HepG2 (cell line): ENCODE measurements around the gene UBTD2. TPM values are rescaled to one million over a fixed set of nuclear protein-coding genes. Genes with fewer than 3 reads are reported as not detected.

Experiments
- ATAC-seq: fragments of 200-7000 bp; cut with Tn5 transposase; 3 replicates; pipeline ENCODE4 v1.9.1; 2020; ENCODE audit warnings: mild to moderate bottlenecking, moderate library complexity
- BruUV-seq: library from RNA; stranded (reverse); fragments of 400-500 nt; replicated peaks from 2 replicates; lab custom pipeline; 2021; lab: Mats Ljungman, UMichigan
- CTCF ChIA-PET: fragments of 300-600 bp; formaldehyde crosslinking; extraction: SDS; loops from one replicate; lab custom pipeline; 2021; ENCODE audit warnings: low total read pairs, inconsistent platforms, low intra/inter-chr PET ratio; lab: Yijun Ruan, JAX
- POLR2A ChIA-PET: fragments of 350-600 bp; sonication (Branson Sonifier 250); formaldehyde crosslinking; loops from one replicate; lab custom pipeline; 2020; ENCODE audit warnings: antibody characterized with exemption, inconsistent platforms; lab: Yijun Ruan, JAX
- DNase-seq: peaks from one replicate; pipeline ENCODE4 v3.0.0-alpha.2; 2015; ENCODE audit warnings: low spot score
- FAIRE-seq: peaks from 3 replicates; lab custom pipeline; 2011; peaks lifted over from hg19 to GRCh38; lab: Jason Lieb, UNC
- H2AFZ ChIP-seq: one replicate; pipeline ENCODE4 v1.6.1; 2011; ENCODE audit warnings: low read length, inconsistent platforms
- H3K27ac ChIP-seq: fragments of 300-600 bp; 3 replicates; pipeline ENCODE4 v1.8.0; 2011; ENCODE audit warnings: mixed run types, mild to moderate bottlenecking, mixed read lengths, low read length, inconsistent platforms; ENCODE audit not compliant: insufficient read depth; ENCODE audit errors: extremely low read length
- H3K27me3 ChIP-seq, 2 experiments: fragments of 200-600 bp in 1 of 2; 2 replicates in 1 of 2; 3 replicates in 1 of 2; pipeline versions ENCODE4 v1.6.0 to v1.8.0; 2011; ENCODE audit warnings: low read length in 2 of 2, mild to moderate bottlenecking in 2 of 2, moderate library complexity in 2 of 2, inconsistent platforms in 1 of 2; ENCODE audit not compliant: insufficient read depth in 2 of 2, control insufficient read depth in 1 of 2
- H3K36me3 ChIP-seq, 2 experiments: fragments of 200-600 bp in 1 of 2; replicated peaks in 1 of 2; 2 replicates in 1 of 2; 3 replicates in 1 of 2; pipeline versions ENCODE4 v1.5.1 to v1.8.0; 2011; ENCODE audit warnings: low read length in 2 of 2, inconsistent platforms in 1 of 2; ENCODE audit not compliant: insufficient read depth in 2 of 2, control insufficient read depth in 1 of 2
- H3K4me1 ChIP-seq: 2 replicates; pipeline ENCODE4 v1.5.1; 2012; ENCODE audit warnings: low read length, inconsistent platforms; ENCODE audit not compliant: insufficient read depth
- H3K4me2 ChIP-seq: 2 replicates; pipeline ENCODE4 v1.6.0; 2011; ENCODE audit warnings: low read depth, low read length, inconsistent platforms
- H3K4me3 ChIP-seq, 3 experiments: fragments of 200-600 bp in 1 of 3; sonication (generic), shearing (Covaris generic) in 1 of 3; replicated peaks in 1 of 3; 2 replicates each; pipeline ENCODE4 v1.5.1; 2011 to 2016; ENCODE audit warnings: low read length in 3 of 3, inconsistent platforms in 2 of 3, low read depth in 2 of 3, mild to moderate bottlenecking in 2 of 3, control low read depth in 1 of 3, mixed read lengths in 1 of 3; ENCODE audit not compliant: insufficient read depth in 1 of 3
- H3K79me2 ChIP-seq: one replicate; pipeline ENCODE4 v1.6.1; 2011; ENCODE audit warnings: low read length, inconsistent platforms; ENCODE audit not compliant: insufficient read depth
- H3K9ac ChIP-seq: 2 replicates; pipeline ENCODE4 v1.6.0; 2011; ENCODE audit warnings: mild to moderate bottlenecking, low read depth, low read length, inconsistent platforms; ENCODE audit not compliant: insufficient read depth
- H3K9me3 ChIP-seq: 2 replicates; pipeline ENCODE4 v1.5.1; 2012; ENCODE audit warnings: mild to moderate bottlenecking, low read length
- H4K20me1 ChIP-seq: 2 replicates; pipeline ENCODE4 v1.6.0; 2011; ENCODE audit warnings: inconsistent platforms, mild to moderate bottlenecking, low read length, moderate library complexity; ENCODE audit not compliant: insufficient read depth
- ADNP ChIP-seq: sonication (generic); formaldehyde crosslinking; IDR thresholded peaks from 2 replicates; pipeline ENCODE4 v1.4.0; 2020; ENCODE audit warnings: missing genetic modification reagents
- HBP1 ChIP-seq: IDR thresholded peaks from 2 replicates; pipeline ENCODE4 v1.6.1; 2016; ENCODE audit warnings: low read depth, control low read depth
- HMGA1 ChIP-seq: sonication (generic); formaldehyde crosslinking; conservative IDR thresholded peaks from 2 replicates; pipeline ENCODE4 v1.4.0; 2020; ENCODE audit warnings: missing genetic modification reagents
- IRF1 ChIP-seq: sonication (generic); formaldehyde crosslinking; IDR thresholded peaks from 2 replicates; pipeline ENCODE4 v1.4.0; 2020; ENCODE audit warnings: low read depth, mild to moderate bottlenecking, missing genetic modification reagents
- KMT2A ChIP-seq: sonication (generic); formaldehyde crosslinking; IDR thresholded peaks from 2 replicates; pipeline ENCODE4 v1.4.0; 2020; ENCODE audit warnings: missing genetic modification reagents
- MAFG ChIP-seq: sonication (generic); formaldehyde crosslinking; IDR thresholded peaks from 2 replicates; pipeline ENCODE4 v1.5.1; 2020; ENCODE audit warnings: mild to moderate bottlenecking, missing genetic modification reagents
- MATR3 ChIP-seq: sonication (generic); formaldehyde crosslinking; IDR thresholded peaks from 2 replicates; pipeline ENCODE4 v1.4.0; 2020; ENCODE audit warnings: missing genetic modification reagents
- PRDM4 ChIP-seq: sonication (generic); formaldehyde crosslinking; IDR thresholded peaks from 2 replicates; pipeline ENCODE4 v1.9.0; 2021; ENCODE audit warnings: missing genetic modification reagents, borderline replicate concordance
- STAG1 ChIP-seq: sonication (generic); formaldehyde crosslinking; IDR thresholded peaks from 2 replicates; pipeline ENCODE4 v1.4.0; 2020; ENCODE audit warnings: missing genetic modification reagents
- ZFP37 ChIP-seq: sonication (generic); formaldehyde crosslinking; IDR thresholded peaks from 2 replicates; pipeline ENCODE4 v1.4.0; 2020; ENCODE audit warnings: missing genetic modification reagents, borderline replicate concordance
- ZNF224 ChIP-seq: sonication (generic); formaldehyde crosslinking; IDR thresholded peaks from 2 replicates; pipeline ENCODE4 v1.5.0; 2020; ENCODE audit warnings: mild to moderate bottlenecking, missing genetic modification reagents
- ZNF552 ChIP-seq: sonication (generic); formaldehyde crosslinking; IDR thresholded peaks from 2 replicates; pipeline ENCODE4 v1.9.0; 2022; ENCODE audit warnings: missing genetic modification reagents, mild to moderate bottlenecking, borderline replicate concordance
- ZNF616 ChIP-seq: sonication (generic); formaldehyde crosslinking; IDR thresholded peaks from 2 replicates; pipeline ENCODE4 v1.5.0; 2020; ENCODE audit warnings: low read depth, mild to moderate bottlenecking, missing genetic modification reagents
- WGBS: methylation state at CpG from one replicate; pipeline ENCODE4 v1.1.6; 2017; ENCODE audit warnings: low lambda C conversion rate; 5-methylcytosine and 5-hydroxymethylcytosine counted together
- in situ Hi-C: cut with HindIII; loops from 2 replicates; pipeline ENCODE4 v1.10.0; 2017; ENCODE audit warnings: low pct_unique_long_range_greater_than_20kb; ENCODE audit not compliant: extremely low pct_ligation_motif_present
- intact Hi-C: fragments of 100-400 bp; cut with micrococcal nuclease; formaldehyde crosslinking; loops from one replicate; pipeline ENCODE4 v1.10.0; 2022; ENCODE audit not compliant: unreplicated experiment
- polyA plus RNA-seq, 8 experiments: library from polyadenylated mRNA; depleted of rRNA in 3 of 8; stranded (reverse) in 7 of 8; unstranded in 1 of 8; fragments of >200 nt; fragmentation: Illumina TruSeq in 4 of 8; extraction: Trizol in 4 of 8; gene quantifications; 2 replicates each; pipeline versions ENCODE4 v1.2.1 to v1.2.3, GENCODE V29; 2011 to 2016; ENCODE audit warnings: low read depth in 4 of 8, missing spikeins in 1 of 8, mixed read lengths in 1 of 8; ENCODE audit not compliant: insufficient read depth in 1 of 8
- total RNA-seq, 5 experiments: library from RNA; depleted of rRNA; stranded (reverse); fragments of >200 nt; fragmentation: Illumina TruSeq; extraction: Trizol; gene quantifications; 2 replicates each; pipeline ENCODE4 v1.2.3, GENCODE V29; 2016; ENCODE audit warnings: low read depth in 1 of 5

Gene UBTD2
- total and polyA plus RNA-seq, 2 of the 13 experiments (the other 11 are each of a cell fraction or from before 2014, with no cell fraction given) = 15.2 to 24.1 TPM

- Histone ChIP-seq H4K20me1 (no peaks in the 10 kb centered on the region), H3K27ac (no peak overlapping the region), H3K4me3 (no peak overlapping the region), H3K4me2 (no peak overlapping the region), H3K9ac (no peak overlapping the region), H3K27me3 (no peaks in the 10 kb centered on the region), H3K79me2 (peaks cover 3% of the 10 kb centered on the region), H3K9me3 (no peaks in the 10 kb centered on the region), H2AFZ (no peak overlapping the region), H3K36me3 (0 out of 5 replicates have a peak, but pooled peaks cover 0 to 1% of the 10 kb centered on the region in 2 experiments), H3K4me1 (peaks cover 29% of the 10 kb centered on the region)
- no peak for DNase-seq
- intact Hi-C loops = no loop called here
- FAIRE-seq = no peak
- no peak for ATAC-seq
- no TSS peak for BruUV-seq
- POLR2A ChIA-PET = interaction anchor here (0.9 kb wide), 1 partner anchor 16 kb away, joined by 3 read pairs; no protein-coding TSS in a partner anchor
- in situ Hi-C loops = no loop called here
- CTCF ChIA-PET = no interaction called here
- TF ChIP-seq ZNF224 (CRISPR knock-in tag) (no peak), ADNP (no peak), ZNF616 (no peak), MATR3 (CRISPR knock-in tag) (no peak), HMGA1 (CRISPR knock-in tag) (no peak), MAFG (CRISPR knock-in tag) (no peak), IRF1 (no peak), ZNF552 (CRISPR knock-in tag) (no peak), KMT2A (CRISPR knock-in tag) (no peak), PRDM4 (no peak), ZFP37 (CRISPR knock-in tag) (no peak), HBP1 (CRISPR knock-in tag) (no peak), STAG1 (CRISPR knock-in tag) (no peak)
- TF ChIP-seq, all 625 proteins: peak for 0
- WGBS = 95% methylated on average over 9 of the region's 9 CpGs
Observed at GRCh38 chr5:172180936-172181335, 102.6 kb downstream of the UBTD2 start.
